Stimulated activated CD4-positive, alpha-beta T cell treated with anti-CD3 and anti-CD28 coated beads, Interleukin-4, amount 100 ng/mL, for 24 hours (primary cell): Measurements from ENCODE around the gene CACNA2D3.

Experiments
- DNase-seq: peaks from one replicate; pipeline ENCODE4 v3.0.0-alpha.2; 2020

Gene CACNA2D3

GRCh38 chr3:54127499-54128056 is 5.2 kb downstream of the CACNA2D3 start:
- no peak for DNase-seq

DNA sequence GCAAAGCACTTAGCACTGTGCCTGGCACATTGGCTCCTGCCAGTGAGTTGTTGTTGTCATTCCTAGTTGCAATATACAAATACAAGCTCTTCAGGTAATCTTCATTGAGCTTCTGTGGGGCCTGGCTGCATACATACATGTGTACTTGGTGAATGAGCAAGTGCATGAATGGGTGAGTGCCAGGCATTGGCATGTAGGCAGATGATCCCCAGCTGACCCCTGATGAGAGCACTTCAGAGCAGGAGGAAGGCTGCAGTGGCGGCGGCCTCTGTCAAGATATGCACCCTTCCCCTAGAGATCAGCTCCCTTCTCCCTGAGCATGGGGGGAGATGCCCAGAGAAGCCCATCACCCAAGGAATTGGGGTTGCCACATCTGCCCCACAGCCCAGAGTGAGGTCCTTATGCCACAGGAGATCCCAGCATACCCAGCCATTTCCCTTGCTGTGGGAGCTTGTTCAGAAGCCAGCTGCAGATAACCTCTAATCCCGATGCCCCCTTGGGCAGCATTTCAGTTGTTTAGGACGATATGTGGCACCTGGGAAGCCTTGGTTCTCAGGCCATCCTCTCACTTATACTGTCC is 8.8 kb downstream of the CACNA2D3 start:
- DNase-seq: no peak

- no peak for DNase-seq
These were observed 9.5 kb downstream of the CACNA2D3 start for GRCh38 chr3:54131890-54132289.

DNA sequence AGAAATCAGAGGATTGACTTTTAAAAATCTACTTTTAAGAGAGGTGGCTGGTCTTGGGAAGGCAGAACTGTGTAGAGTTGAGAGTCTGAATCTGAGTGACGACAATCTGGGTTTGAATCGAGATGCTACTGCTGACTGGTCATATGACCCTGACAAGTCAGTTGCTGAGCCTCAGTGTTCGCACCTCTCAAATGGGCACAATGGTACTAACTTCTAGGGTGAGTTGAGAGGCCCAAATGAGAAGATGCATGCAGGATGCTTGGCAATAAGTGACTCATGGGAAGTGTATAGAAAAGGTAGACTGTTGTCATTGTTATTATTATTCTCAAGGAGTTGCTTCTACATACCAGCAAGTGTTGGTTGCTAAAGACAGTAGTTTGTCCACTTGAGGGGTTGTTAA is 10.3 kb downstream of the CACNA2D3 start:
- DNase-seq: no peak

DNA sequence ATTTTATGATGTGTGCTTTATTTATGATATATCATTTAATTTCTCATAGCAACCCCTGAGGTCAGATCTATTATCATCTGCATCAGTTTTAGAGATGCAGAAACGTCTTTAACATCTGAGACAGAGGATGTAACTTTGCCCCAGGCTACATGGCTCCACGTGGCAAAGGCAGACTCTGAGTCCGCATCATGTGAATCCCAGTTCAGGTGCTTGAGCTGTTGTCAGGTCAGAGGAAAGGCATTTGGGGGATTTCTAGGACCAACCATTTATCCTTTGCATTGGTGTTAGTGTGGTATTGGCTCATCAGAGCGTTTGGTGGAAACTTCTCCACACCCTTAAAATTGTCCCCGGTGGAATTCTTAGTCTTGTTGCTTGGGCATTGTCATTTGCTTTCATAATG is 10.8 kb downstream of the CACNA2D3 start:
- no peak for DNase-seq

- DNase-seq: no peak
These were observed 11.8 kb downstream of the CACNA2D3 start for GRCh38 chr3:54134155-54134554.

GRCh38 chr3:54134713-54135112 is 12.4 kb downstream of the CACNA2D3 start:
- DNase-seq: no peak

DNA sequence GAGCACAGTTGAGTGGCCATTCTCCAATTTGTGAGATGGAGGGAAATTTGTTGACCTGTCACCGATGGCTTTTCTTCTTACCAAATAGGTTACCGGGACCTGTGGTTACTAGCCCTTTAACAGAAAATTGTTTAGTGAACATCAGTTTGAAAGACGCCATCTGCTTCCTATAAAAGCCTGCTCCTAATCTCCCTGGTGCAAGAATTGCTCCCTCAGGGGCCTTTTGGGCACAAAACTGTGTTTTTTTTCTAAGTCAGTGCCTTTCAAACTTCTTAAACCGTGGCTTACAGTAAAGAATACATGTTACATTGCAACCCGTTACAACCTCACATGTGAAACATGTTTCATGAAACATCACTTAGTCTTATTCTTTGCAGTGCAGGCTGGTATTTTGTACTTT is 15.0 kb downstream of the CACNA2D3 start:
- DNase-seq: no peak

- no peak for DNase-seq
These were observed 16.7 kb downstream of the CACNA2D3 start for GRCh38 chr3:54138937-54139547.

DNA sequence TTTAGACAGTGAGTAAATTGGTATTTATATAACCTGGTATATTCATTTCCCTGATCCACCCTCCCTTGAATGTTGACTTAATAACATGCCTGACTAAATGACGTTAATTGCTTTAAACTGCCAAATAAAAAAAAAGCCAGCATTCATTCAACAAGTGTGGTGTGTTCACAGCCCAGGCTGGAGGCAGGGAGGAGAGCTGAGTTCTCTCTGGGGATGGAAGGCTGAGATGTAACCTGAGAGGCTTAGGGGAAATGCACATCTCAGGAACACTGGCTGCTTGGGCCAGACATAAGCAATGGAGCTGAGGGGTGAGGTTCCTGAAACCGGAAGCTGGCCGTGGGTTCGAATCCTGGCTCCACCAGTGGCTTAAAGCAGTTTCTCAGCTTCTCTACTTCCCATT is 17.3 kb downstream of the CACNA2D3 start:
- DNase-seq: no peak

DNA sequence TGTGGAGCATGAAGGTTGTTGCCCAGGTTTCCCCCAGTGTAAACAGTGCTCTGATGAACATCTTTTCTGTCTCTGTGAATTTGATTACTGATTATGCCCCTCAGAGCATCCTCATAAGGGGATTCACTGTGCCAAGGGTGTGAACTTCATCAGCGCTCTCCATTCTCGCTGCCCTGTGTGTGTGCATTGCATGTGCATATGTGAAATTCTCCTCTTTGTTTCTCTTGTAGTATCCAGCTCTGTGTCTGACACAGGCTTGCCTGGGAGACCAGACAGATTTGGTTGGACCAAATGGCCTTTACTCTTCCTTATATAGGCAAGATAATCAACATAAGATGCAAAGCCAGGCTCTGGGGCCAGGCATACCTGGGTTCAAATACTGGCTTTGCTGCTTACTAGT is 21.9 kb downstream of the CACNA2D3 start:
- no peak for DNase-seq

DNA sequence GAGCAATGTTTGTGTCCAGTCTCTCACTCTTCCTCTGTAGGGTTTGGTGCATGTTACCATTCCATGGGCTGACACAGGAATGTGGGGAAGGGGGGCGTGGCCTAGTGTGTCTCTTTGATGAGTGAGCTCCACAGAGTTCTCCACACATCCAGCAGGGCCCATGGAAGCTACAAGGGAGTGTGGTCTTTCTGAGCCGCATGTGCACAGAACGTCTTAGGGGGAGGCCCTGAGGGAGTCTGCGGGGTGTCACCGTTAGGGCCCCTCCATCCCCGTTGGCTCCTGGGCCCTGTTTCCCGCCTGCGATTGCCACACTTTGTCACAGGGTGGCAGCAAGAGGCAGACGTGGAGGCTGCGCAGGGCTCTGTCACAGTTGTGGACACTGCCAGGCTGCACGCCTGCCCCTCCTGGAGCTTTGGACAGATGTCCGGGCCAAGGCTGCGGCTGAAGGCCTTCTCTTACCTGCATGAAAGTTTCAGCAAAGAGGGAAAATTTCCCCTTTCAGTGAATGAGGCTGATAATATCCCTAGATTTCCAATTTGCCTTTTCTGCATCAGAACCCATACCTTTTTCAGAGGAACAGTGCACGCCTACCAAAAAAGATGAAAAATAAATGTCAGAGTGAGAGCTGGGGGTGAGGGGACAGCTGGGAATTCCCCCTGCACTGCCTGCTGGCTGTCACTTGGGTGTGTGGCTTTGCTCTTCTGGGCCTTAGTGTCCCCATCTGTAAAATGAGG is 24.3 kb downstream of the CACNA2D3 start:
- no peak for DNase-seq

DNA sequence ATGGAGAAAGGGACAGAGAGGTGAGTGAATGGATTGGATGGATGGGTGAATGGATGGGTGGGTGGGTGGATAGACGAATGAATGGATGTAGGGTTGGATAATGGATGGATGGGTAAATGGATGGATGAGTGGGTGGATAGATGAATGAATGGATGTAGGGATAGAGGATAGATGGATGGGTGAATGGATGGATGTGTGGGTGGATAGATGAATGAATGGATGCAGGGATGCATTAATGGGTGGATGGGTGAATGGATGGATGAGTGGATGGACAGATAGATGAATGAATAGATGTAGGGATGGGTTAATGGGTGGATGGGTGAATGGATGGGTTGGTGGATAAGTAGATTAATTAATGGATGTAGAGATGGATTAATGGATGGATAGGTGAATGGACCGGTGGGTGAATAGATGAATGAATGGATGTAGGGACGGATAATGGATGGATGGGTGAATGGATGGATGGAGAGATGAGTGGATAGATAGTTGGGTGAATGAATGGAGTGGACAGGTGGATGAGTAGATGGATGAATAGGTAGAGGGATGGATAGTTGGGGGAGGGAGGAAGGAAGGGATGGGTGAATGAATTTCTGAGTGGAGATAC is 28.6 kb downstream of the CACNA2D3 start:
- DNase-seq: no peak

- DNase-seq: no peak
These were observed 31.1 kb downstream of the CACNA2D3 start for GRCh38 chr3:54153477-54153876.

- DNase-seq: no peak
These were observed 35.5 kb downstream of the CACNA2D3 start for GRCh38 chr3:54157860-54158259.

DNA sequence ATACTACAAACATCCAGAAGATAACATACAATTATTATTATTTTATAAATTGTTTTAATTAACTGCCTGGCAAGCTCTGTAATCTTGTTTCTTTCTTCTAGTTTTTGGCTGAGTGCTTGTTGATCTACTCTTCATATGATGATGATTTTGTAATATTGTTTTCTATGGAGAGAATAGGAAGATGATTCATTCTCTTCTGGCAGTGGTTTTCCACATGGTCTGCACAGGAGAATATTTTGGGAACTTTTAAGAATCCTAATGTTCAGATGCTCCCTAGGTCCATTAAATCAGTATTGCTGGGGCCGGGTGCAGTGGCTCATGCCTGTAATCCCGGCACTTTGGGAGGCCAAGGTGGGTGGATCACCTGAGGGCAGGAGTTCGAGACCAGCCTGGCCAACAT is 37.6 kb downstream of the CACNA2D3 start:
- no peak for DNase-seq

DNA sequence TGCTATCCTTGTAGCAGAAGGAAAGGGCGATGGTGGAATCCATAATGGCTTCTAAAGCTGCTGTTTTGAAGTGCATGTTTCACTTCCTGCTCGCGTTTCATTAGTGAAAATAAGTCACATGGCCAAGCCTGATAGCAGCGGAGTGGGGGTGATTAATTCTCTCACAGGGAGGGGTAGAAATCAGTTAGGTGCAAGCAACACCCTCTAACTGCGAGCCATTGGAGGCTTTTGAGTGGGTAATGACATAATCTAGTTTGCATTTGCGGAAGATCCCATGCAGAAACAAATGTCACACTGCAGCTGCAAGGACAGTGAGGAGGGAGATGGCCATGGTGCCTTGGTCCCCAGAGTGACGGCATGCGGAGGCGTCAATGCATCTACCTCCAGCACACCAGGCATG is 41.1 kb downstream of the CACNA2D3 start:
- no peak for DNase-seq

DNA sequence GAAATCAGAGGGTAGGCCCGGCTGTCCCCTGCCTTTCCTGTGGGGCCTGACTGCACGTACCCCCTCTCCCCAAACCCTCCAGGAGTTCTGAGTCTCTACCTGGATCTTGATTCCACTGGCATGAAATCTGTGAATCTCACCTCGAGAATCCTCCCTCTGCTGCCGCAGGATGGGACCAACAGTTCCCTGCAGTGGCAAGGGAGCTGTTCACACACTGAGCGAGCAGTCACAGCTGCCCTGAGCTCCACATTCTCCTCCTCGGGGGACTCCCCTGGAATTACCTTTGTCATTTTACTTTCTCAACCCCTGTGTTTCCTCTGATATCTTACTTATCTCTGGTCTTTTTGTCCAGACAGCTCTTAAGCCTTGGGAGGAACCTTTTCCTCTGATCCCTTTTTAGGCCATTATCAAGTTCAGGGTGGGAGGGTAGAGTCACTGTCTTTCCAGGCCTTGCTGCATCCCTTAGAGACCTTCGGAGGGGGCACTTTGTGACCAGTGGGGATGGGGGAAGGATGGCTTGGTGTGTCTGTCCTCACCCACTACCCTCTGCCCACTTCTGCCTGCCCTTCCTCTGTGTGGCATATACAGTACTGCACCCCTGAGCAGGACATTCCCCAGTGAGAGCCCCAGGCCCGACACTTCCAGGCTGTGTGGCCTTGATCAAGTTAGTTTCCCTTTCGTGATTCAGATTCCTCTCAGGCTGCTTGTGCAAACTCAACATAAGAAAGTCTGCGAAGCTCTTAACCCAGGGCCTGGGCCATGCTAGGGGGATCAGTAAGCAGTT is 42.0 kb downstream of the CACNA2D3 start:
- DNase-seq: no peak

DNA sequence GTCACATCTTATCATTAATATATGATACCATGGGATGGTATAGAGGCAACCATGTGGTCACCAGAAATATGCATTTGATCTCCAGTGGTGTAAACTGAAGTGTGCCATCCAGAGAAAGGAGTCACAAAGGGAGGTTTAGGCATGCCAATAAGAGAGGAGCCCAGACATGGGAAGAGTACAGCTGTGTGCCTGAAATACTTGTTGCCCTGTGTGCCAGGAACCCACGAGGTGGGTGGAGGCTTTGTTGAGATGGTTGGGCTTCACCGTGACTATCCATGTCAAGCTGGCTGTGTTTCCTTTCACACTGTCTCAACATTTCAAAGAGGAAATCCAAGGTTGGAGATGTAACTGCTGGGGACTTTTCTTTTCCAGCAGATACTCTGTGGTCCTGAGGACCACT is 43.5 kb downstream of the CACNA2D3 start:
- DNase-seq: no peak

- no peak for DNase-seq
These were observed 45.6 kb downstream of the CACNA2D3 start for GRCh38 chr3:54167999-54168398.

- DNase-seq: no peak
These were observed 46.1 kb downstream of the CACNA2D3 start for GRCh38 chr3:54168451-54168850.

DNA sequence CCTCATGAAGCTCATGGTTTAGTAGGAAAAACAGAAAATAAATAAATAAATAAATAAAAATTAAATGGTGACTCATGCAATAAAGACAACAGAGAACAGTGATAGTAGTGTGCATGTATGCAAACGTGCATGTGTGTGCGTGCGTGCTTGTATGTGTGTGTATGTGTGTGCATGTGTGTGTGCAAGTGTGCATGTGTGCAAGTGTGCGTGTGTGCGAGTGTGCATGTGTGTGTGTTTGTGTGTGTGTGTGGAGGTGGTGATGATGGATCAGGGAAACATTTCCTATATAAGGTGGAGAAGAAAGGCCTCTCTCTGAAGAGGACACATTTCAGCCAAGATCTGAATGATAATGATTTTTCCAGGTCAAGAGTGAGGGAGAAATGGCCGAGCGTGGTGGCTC is 47.2 kb downstream of the CACNA2D3 start:
- DNase-seq: no peak

DNA sequence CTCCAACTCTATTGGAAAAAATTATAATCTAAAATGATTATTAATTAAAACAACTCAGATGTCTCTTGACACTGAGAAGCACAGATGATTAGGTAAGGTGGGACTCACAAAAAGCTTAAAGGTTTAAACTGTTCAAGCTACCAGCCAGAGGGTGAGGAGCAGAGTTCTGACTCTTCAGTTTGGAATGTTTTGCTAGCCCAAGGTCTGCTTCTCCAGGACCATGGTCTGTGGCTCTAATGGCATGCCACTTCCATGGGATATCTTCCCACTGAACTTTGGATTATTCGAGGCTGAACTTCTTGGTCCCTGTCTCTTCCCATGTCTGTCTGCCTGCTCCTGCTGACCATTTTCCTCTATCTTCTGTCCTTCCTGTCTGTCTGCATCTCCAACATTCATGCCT is 49.2 kb downstream of the CACNA2D3 start:
- DNase-seq: no peak
